K562 (cell line): ENCODE measurements around the gene COL26A1. TPM values are rescaled to one million over a fixed set of nuclear protein-coding genes. Genes with fewer than 3 reads are reported as not detected.
A peak's percentile ranks its signal among the peaks of the same experiment; 100 is the strongest.

Source experiments
- ATAC-seq: fragments of 200-7000 bp; cut with Tn5 transposase; 3 replicates; pipeline ENCODE4 v1.9.1; 2020; ENCODE audit warnings: moderate library complexity
- BruUV-seq: library from RNA; stranded (reverse); fragments of 400-500 nt; replicated peaks from 2 replicates; lab custom pipeline; 2021; lab: Mats Ljungman, UMichigan
- CTCF ChIA-PET: fragments of 300-600 bp; formaldehyde crosslinking; extraction: SDS; loops from one replicate; lab custom pipeline; 2021; ENCODE audit warnings: low intra/inter-chr PET ratio; lab: Yijun Ruan, JAX
- POLR2A ChIA-PET: fragments of 300-600, 350-650 bp; sonication (Branson Sonifier 250); formaldehyde crosslinking; extraction: SDS; loops from one replicate; lab custom pipeline; 2021; ENCODE audit warnings: antibody characterized with exemption, inconsistent platforms; lab: Yijun Ruan, JAX
- DNase-seq, 4 experiments: peaks; one replicate each; pipeline versions ENCODE4 v3.0.0 to v3.0.0-alpha.2; 2011 to 2018; ENCODE audit warnings: low spot score in 3 of 4, mixed read lengths in 3 of 4; ENCODE audit errors: extremely low read depth in 1 of 4
- FAIRE-seq: peaks from 2 replicates; lab custom pipeline; 2011; peaks lifted over from hg19 to GRCh38; lab: Jason Lieb, UNC
- H2AFZ ChIP-seq: 2 replicates; pipeline ENCODE4 v1.6.0; 2011; ENCODE audit warnings: low read depth, low read length, control low read depth, inconsistent platforms
- H3K27ac ChIP-seq: fragments of 200-600 bp; 3 replicates; pipeline ENCODE4 v1.8.0; 2011; ENCODE audit warnings: low read depth, mild to moderate bottlenecking, control low read depth, inconsistent platforms, low read length, moderate library complexity, mixed read lengths; ENCODE audit errors: extremely low read depth
- H3K27me3 ChIP-seq, 2 experiments: fragments of 300-600 bp in 1 of 2; 2 replicates in 1 of 2; 3 replicates in 1 of 2; pipeline versions ENCODE4 v1.6.0 to v1.8.0; 2011; ENCODE audit warnings: inconsistent platforms in 2 of 2, low read length in 2 of 2, mild to moderate bottlenecking in 1 of 2, mixed read lengths in 1 of 2, moderate library complexity in 1 of 2; ENCODE audit not compliant: control insufficient read depth in 2 of 2, insufficient read depth in 2 of 2
- H3K36me3 ChIP-seq: fragments of 300-600 bp; 3 replicates; pipeline ENCODE4 v1.8.0; 2011; ENCODE audit warnings: mild to moderate bottlenecking, low read length, inconsistent platforms; ENCODE audit not compliant: control insufficient read depth, insufficient read depth
- H3K4me1 ChIP-seq, 2 experiments: fragments of 200-600 bp in 1 of 2; replicated peaks in 1 of 2; 2 replicates in 1 of 2; 3 replicates in 1 of 2; pipeline versions ENCODE4 v1.5.1 to v1.8.0; 2011; ENCODE audit warnings: inconsistent platforms in 2 of 2, low read length in 2 of 2, mild to moderate bottlenecking in 1 of 2, mixed read lengths in 1 of 2, moderate library complexity in 1 of 2; ENCODE audit not compliant: control insufficient read depth in 2 of 2, insufficient read depth in 2 of 2
- H3K4me2 ChIP-seq: 2 replicates; pipeline ENCODE4 v1.6.1; 2011; ENCODE audit warnings: low read length, control low read depth, inconsistent platforms, mixed read lengths; ENCODE audit not compliant: insufficient read depth
- H3K4me3 ChIP-seq: fragments of 200-600 bp; sonication (generic), shearing (Covaris generic); 2 replicates; pipeline ENCODE4 v1.5.1; 2016; ENCODE audit warnings: control low read depth, inconsistent platforms
- H3K79me2 ChIP-seq: fragments of 200-600 bp; 3 replicates; pipeline ENCODE4 v1.8.0; 2011; ENCODE audit warnings: low read length, inconsistent platforms; ENCODE audit not compliant: control insufficient read depth, insufficient read depth
- H3K9ac ChIP-seq, 2 experiments: 2 replicates each; pipeline versions ENCODE4 v1.6.0 to v1.6.1; 2011; ENCODE audit warnings: low read depth in 2 of 2, low read length in 2 of 2, control low read depth in 1 of 2, inconsistent platforms in 1 of 2, mild to moderate bottlenecking in 1 of 2, mixed read lengths in 1 of 2; ENCODE audit not compliant: insufficient read depth in 1 of 2
- H3K9me1 ChIP-seq: one replicate; pipeline ENCODE4 v1.6.0; 2011; ENCODE audit warnings: inconsistent platforms, mild to moderate bottlenecking, low read length, moderate library complexity; ENCODE audit not compliant: control insufficient read depth, insufficient read depth
- H3K9me3 ChIP-seq: replicated peaks from 2 replicates; pipeline ENCODE4 v1.5.1; 2011; ENCODE audit warnings: low read depth, low read length, inconsistent platforms; ENCODE audit not compliant: control insufficient read depth, insufficient read depth
- H4K20me1 ChIP-seq: replicated peaks from 2 replicates; pipeline ENCODE4 v1.6.1; 2011; ENCODE audit warnings: low read length, inconsistent platforms, mixed read lengths; ENCODE audit not compliant: control insufficient read depth, insufficient read depth
- ARID2 ChIP-seq: fragments of 450-650 bp; IDR thresholded peaks from 2 replicates; pipeline ENCODE4 v1.6.1; 2017; ENCODE audit warnings: antibody characterized with exemption, mild to moderate bottlenecking
- CEBPB ChIP-seq: fragments of 450-650 bp; IDR thresholded peaks from 2 replicates; pipeline ENCODE4 v1.6.1; 2016; ENCODE audit warnings: missing genetic modification characterization, missing compliant biosample characterization
- HDAC2 ChIP-seq: fragments of 450-650 bp; IDR thresholded peaks from 2 replicates; pipeline ENCODE4 v1.6.1; 2016; ENCODE audit warnings: mild to moderate bottlenecking
- HDAC8 ChIP-seq: fragments of 450-650 bp; IDR thresholded peaks from 2 replicates; pipeline ENCODE4 v1.6.1; 2016; ENCODE audit warnings: mild to moderate bottlenecking, missing genetic modification characterization, moderate library complexity, missing compliant biosample characterization
- HMGN3 ChIP-seq: IDR thresholded peaks from 2 replicates; pipeline ENCODE4 v1.6.1; 2011; ENCODE audit warnings: borderline replicate concordance, low read depth, mild to moderate bottlenecking, mixed read lengths, low read length; ENCODE audit not compliant: insufficient read length; ENCODE audit errors: extremely low read depth
- NR3C1 ChIP-seq: sonication (generic); formaldehyde crosslinking; IDR thresholded peaks from 2 replicates; pipeline ENCODE4 v1.8.1; 2022; ENCODE audit warnings: missing genetic modification reagents
- PTRF ChIP-seq: fragments of 450-650 bp; IDR thresholded peaks from 2 replicates; pipeline ENCODE4 v1.6.1; 2016; ENCODE audit warnings: mild to moderate bottlenecking, missing genetic modification characterization, missing compliant biosample characterization
- PURB ChIP-seq: sonication (generic); formaldehyde crosslinking; IDR thresholded peaks from 2 replicates; pipeline ENCODE4 v1.9.0; 2021; ENCODE audit warnings: low read depth, mild to moderate bottlenecking, missing genetic modification reagents
- RBM25 ChIP-seq: fragments of 200-400 bp; formaldehyde crosslinking; IDR thresholded peaks from 2 replicates; pipeline ENCODE4 v1.6.1; 2018; ENCODE audit warnings: low read length, low read depth, moderate library complexity; ENCODE audit not compliant: severe bottlenecking
- SMAD3 ChIP-seq: fragments of 450-650 bp; formaldehyde crosslinking; conservative IDR thresholded peaks from 2 replicates; pipeline ENCODE4 v1.4.0; 2020; ENCODE audit warnings: mild to moderate bottlenecking
- SMARCA5 ChIP-seq: fragments of 450-650 bp; IDR thresholded peaks from 2 replicates; pipeline ENCODE4 v1.6.1; 2016
- TARDBP ChIP-seq: fragments of 450-650 bp; IDR thresholded peaks from 2 replicates; pipeline ENCODE4 v1.6.1; 2016
- TEAD1 ChIP-seq, 2 experiments: fragments of 450-650 bp in 1 of 2; sonication (generic) in 1 of 2; formaldehyde crosslinking; IDR thresholded peaks; 2 replicates each; pipeline versions ENCODE4 v1.4.0 to v1.8.0; 2020 to 2022; ENCODE audit warnings: mild to moderate bottlenecking in 2 of 2, missing genetic modification reagents in 1 of 2
- ZNF445 ChIP-seq: fragments of 250-450 bp; sonication (Bioruptor Pico); IDR thresholded peaks from 2 replicates; pipeline ENCODE4 v1.4.0; 2020; ENCODE audit warnings: low read depth, mild to moderate bottlenecking, moderate library complexity
- WGBS: fragments of 100-300 bp; shearing (Covaris generic); methylation state at CpG from one replicate; pipeline ENCODE4 v1.1.6; 2016; ENCODE audit warnings: low coverage, mixed read lengths; ENCODE audit not compliant: insufficient coverage; ENCODE audit errors: missing lambda C conversion rate; 5-methylcytosine and 5-hydroxymethylcytosine counted together
- in situ Hi-C: fragments of 300-500 bp; cut with MboI; formaldehyde crosslinking; loops from 4 replicates; pipeline ENCODE4 v1.15.0; 2018; ENCODE audit warnings: inconsistent platforms, mixed read lengths
- intact Hi-C: fragments of 100-400 bp; cut with micrococcal nuclease; formaldehyde crosslinking; loops from 2 replicates; pipeline ENCODE4 v1.14.2; 2022
- polyA plus RNA-seq, 8 experiments: library from polyadenylated mRNA; depleted of rRNA in 4 of 8; stranded (reverse) in 5 of 8; unstranded in 3 of 8; fragments of >200 nt; fragmentation: Nextera tagmentation in 2 of 8; fragmentation: Illumina TruSeq in 1 of 8; extraction: Ambion mirVana in 2 of 8; extraction: Trizol in 1 of 8; gene quantifications; 2 replicates each; pipeline versions ENCODE4 v1.2.1 to v1.2.3, GENCODE V29; 2011 to 2014; ENCODE audit warnings: inconsistent platforms in 1 of 8, missing spikeins in 1 of 8
- total RNA-seq, 7 experiments: library from RNA; depleted of rRNA in 6 of 7; stranded (reverse); fragments of >200 nt in 6 of 7; fragmentation: Illumina TruSeq in 2 of 7; extraction: Trizol in 2 of 7; gene quantifications; 2 replicates each; pipeline versions ENCODE4 v1.2.1 to v1.2.3, GENCODE V29; 2011 to 2021; ENCODE audit warnings: low replicate concordance in 1 of 7
- TF ChIP-seq, protein P1 (sequence below): fragments of 250-450 bp; sonication (Bioruptor Pico); IDR thresholded peaks from 2 replicates; pipeline ENCODE4 v1.8.0; 2021; ENCODE audit warnings: borderline replicate concordance, mild to moderate bottlenecking, moderate library complexity; ENCODE audit not compliant: poor library complexity, severe bottlenecking

Gene COL26A1
- total and polyA plus RNA-seq, 9 of the 15 experiments (the other 6 are each of a cell fraction or from before 2014, with no cell fraction given), result 0.04 to 0.39 (median 0.07) TPM; not detected in 5

- TF ChIP-seq RBM25, result peak; percentile 92
- TF ChIP-seq HMGN3, result no peak
- TF ChIP-seq ZNF445, result no peak
- TF ChIP-seq SMARCA5, result peak; percentile 36; the same call in 1 of the 2 replicates
- no peak for TF ChIP-seq PURB (CRISPR knock-in tag)
- TF ChIP-seq HDAC8 (tag), result no peak
- no peak for TF ChIP-seq SMAD3
Measured at GRCh38 chr7:101397770-101398324, 35.2 kb downstream of the COL26A1 start (continued).

- Histone ChIP-seq H3K4me3 (no peak overlapping the region), H3K27ac (no peak overlapping the region)
Measured at GRCh38 chr7:101398396-101399289, 36.0 kb downstream of the COL26A1 start.

More at GRCh38 chr7:101398396-101399289, 36.0 kb downstream of the COL26A1 start:
- DNase-seq, result no peak
- TF ChIP-seq PTRF (no peak), CEBPB (tag) (no peak), TARDBP (no peak), HDAC2 (no peak), NR3C1 (CRISPR knock-in tag) (no peak), TEAD1 (CRISPR knock-in tag; IDR thresholded peaks at IDR 0.05) (no peak), ARID2 (no peak)
- TF ChIP-seq, protein P1, sequence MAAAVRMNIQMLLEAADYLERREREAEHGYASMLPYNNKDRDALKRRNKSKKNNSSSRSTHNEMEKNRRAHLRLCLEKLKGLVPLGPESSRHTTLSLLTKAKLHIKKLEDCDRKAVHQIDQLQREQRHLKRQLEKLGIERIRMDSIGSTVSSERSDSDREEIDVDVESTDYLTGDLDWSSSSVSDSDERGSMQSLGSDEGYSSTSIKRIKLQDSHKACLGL, result no peak
- no peak for FAIRE-seq
- H3K4me2 ChIP-seq, result no peak overlapping the region
- no peaks in the 10 kb centered on the region for H3K9me3 ChIP-seq
- H3K4me1 ChIP-seq, result no peaks in the 10 kb centered on the region
- H3K27me3 ChIP-seq, result peaks cover 27 to 56% of the 10 kb centered on the region in 2 experiments; a peak in 4 of 5 replicates
- intact Hi-C loops, result no loop called here
- no peaks in the 10 kb centered on the region for H3K36me3 ChIP-seq
- POLR2A ChIA-PET, result interaction anchor here (1.2 kb wide), 1 partner anchor 8 kb away, joined by 3 read pairs; no protein-coding TSS in a partner anchor
- WGBS, result 11% methylated on average over 22 of the region's 22 CpGs
- H2AFZ ChIP-seq, result no peak overlapping the region
- CTCF ChIA-PET, result no interaction called here
- ATAC-seq, result no peak
- no peak overlapping the region for H3K9ac ChIP-seq
- in situ Hi-C loops, result no loop called here
- no TSS peak for BruUV-seq
- no peaks in the 10 kb centered on the region for H3K9me1 ChIP-seq
- no peaks in the 10 kb centered on the region for H3K79me2 ChIP-seq
- H4K20me1 ChIP-seq, result peaks cover 13% of the 10 kb centered on the region; the same call in 1 of the 2 replicates
